NCI-H2107 (cell line): Measurements from ENCODE around the gene FERD3L.
"Not testable (repeated sequence)": the region's sequence is repeated elsewhere in the genome, so short reads cannot be mapped to it uniquely, and the experiment has no call there.

Source experiments
- DNase-seq: peaks from one replicate; lab custom pipeline; 2025; lab: John Stamatoyannopoulos, UW

Gene FERD3L

GRCh38 chr7:19144661-19145433, at the start of gene FERD3L:
FERD3L (minus strand) TSS chr7:19145421; CDS start chr7:19145362, 59 bp downstream.
- no peak for DNase-seq

- not testable (repeated sequence) for DNase-seq
These were observed 49.2 kb upstream of the FERD3L start for GRCh38 chr7:19194417-19194816.

- DNase-seq: no peak
These were observed 36.4 kb upstream of the FERD3L start for GRCh38 chr7:19181634-19182033.

GRCh38 chr7:19178595-19178994, 33.4 kb upstream of the FERD3L start:
- no peak for DNase-seq

GRCh38 chr7:19177269-19177668, 32.0 kb upstream of the FERD3L start:
- DNase-seq: no peak

- no peak for DNase-seq
These were observed 30.0 kb upstream of the FERD3L start for GRCh38 chr7:19175241-19175640.

GRCh38 chr7:19161671-19162070, 16.4 kb upstream of the FERD3L start:
- DNase-seq: no peak

- no peak for DNase-seq
These were observed 1.5 kb upstream of the FERD3L start for GRCh38 chr7:19146699-19147098.

GRCh38 chr7:19145434-19146115, 354 bp upstream of the FERD3L start:
- no peak for DNase-seq

GRCh38 chr7:19143881-19144574, 1.2 kb downstream of the FERD3L start:
- no peak for DNase-seq

- no peak for DNase-seq
These were observed 5.4 kb downstream of the FERD3L start for GRCh38 chr7:19139706-19140327.

GRCh38 chr7:19133886-19134285, 11.3 kb downstream of the FERD3L start:
- DNase-seq: no peak

GRCh38 chr7:19133390-19133789, 11.8 kb downstream of the FERD3L start:
- DNase-seq: no peak

- DNase-seq: no peak
These were observed 16.4 kb downstream of the FERD3L start for GRCh38 chr7:19128856-19129255.

GRCh38 chr7:19121977-19122588, 23.1 kb downstream of the FERD3L start:
- DNase-seq: no peak

- no peak for DNase-seq
These were observed 25.2 kb downstream of the FERD3L start for GRCh38 chr7:19119870-19120486.

- no peak for DNase-seq
These were observed 25.8 kb downstream of the FERD3L start for GRCh38 chr7:19119372-19119771.

- DNase-seq: no peak
These were observed 26.4 kb downstream of the FERD3L start for GRCh38 chr7:19118636-19119371.

- DNase-seq: no peak
These were observed 27.2 kb downstream of the FERD3L start for GRCh38 chr7:19117870-19118608.
